BE2C (cell line): ENCODE measurements around the gene MGLL.

Source experiments
- DNase-seq: peaks from one replicate; pipeline ENCODE4 v3.0.0-alpha.2; 2020
- H3K27me3 ChIP-seq: fragments of 250-450 bp; sonication (Bioruptor Pico); 2 replicates; pipeline ENCODE4 v1.5.1; 2020; ENCODE audit warnings: mild to moderate bottlenecking
- H3K36me3 ChIP-seq: fragments of 250-450 bp; sonication (Bioruptor Pico); 2 replicates; pipeline ENCODE4 v1.5.1; 2020; ENCODE audit warnings: mild to moderate bottlenecking
- H3K4me1 ChIP-seq: fragments of 250-450 bp; sonication (Bioruptor Pico); 2 replicates; pipeline ENCODE4 v1.5.1; 2020
- H3K4me3 ChIP-seq: 2 replicates; pipeline ENCODE4 v1.5.1; 2011; ENCODE audit warnings: low read depth, low read length
- H3K9me3 ChIP-seq: fragments of 250-450 bp; sonication (Bioruptor Pico); 2 replicates; pipeline ENCODE4 v1.5.1; 2020
- CTCF ChIP-seq: IDR thresholded peaks from 2 replicates; pipeline ENCODE4 v1.5.1; 2012; ENCODE audit warnings: mild to moderate bottlenecking, low read depth, low read length

Gene MGLL

GRCh38 chr3:127678611-127679533, 143.4 kb downstream of the MGLL start:
- no peaks in the 10 kb centered on the region for H3K4me1 ChIP-seq

GRCh38 chr3:127678315-127678599, 144.1 kb downstream of the MGLL start:
- Histone ChIP-seq H3K36me3 (no peaks in the 10 kb centered on the region), H3K4me1 (no peaks in the 10 kb centered on the region), H3K4me3 (no peak overlapping the region), H3K27me3 (no peaks in the 10 kb centered on the region), H3K9me3 (no peaks in the 10 kb centered on the region)
- no peak for DNase-seq
- TF ChIP-seq CTCF = no peak

More at GRCh38 chr3:127678611-127679533, 143.4 kb downstream of the MGLL start:
- no peaks in the 10 kb centered on the region for H3K9me3 ChIP-seq
- no peak overlapping the region for H3K4me3 ChIP-seq
- no peak for DNase-seq
- no peaks in the 10 kb centered on the region for H3K27me3 ChIP-seq
- H3K36me3 ChIP-seq = no peaks in the 10 kb centered on the region
- no peak for TF ChIP-seq CTCF

- Histone ChIP-seq H3K9me3 (no peaks in the 10 kb centered on the region), H3K4me3 (no peak overlapping the region), H3K27me3 (no peaks in the 10 kb centered on the region), H3K4me1 (no peaks in the 10 kb centered on the region), H3K36me3 (no peaks in the 10 kb centered on the region)
- TF ChIP-seq CTCF = no peak
- DNase-seq = no peak
Measured at GRCh38 chr3:127677541-127678314, 144.6 kb downstream of the MGLL start.

- Histone ChIP-seq H3K27me3 (no peaks in the 10 kb centered on the region), H3K36me3 (no peaks in the 10 kb centered on the region), H3K4me1 (peaks cover 3% of the 10 kb centered on the region; the same call in 1 of the 2 replicates), H3K4me3 (no peak overlapping the region), H3K9me3 (no peaks in the 10 kb centered on the region)
- peak; percentile 4 for DNase-seq
- no peak for TF ChIP-seq CTCF
Measured at GRCh38 chr3:127676921-127677351, 145.4 kb downstream of the MGLL start.

- TF ChIP-seq CTCF = no peak
- Histone ChIP-seq H3K27me3 (no peaks in the 10 kb centered on the region), H3K4me3 (no peak overlapping the region), H3K9me3 (no peaks in the 10 kb centered on the region), H3K4me1 (peaks cover 3% of the 10 kb centered on the region; the same call in 1 of the 2 replicates), H3K36me3 (no peaks in the 10 kb centered on the region)
- DNase-seq = peak; percentile 4
Measured at GRCh38 chr3:127676456-127676855, 145.9 kb downstream of the MGLL start.
